CD4-positive, alpha-beta T cell treated with Interleukin-2 at 100 ng/mL for 4 hours (primary cell): ENCODE data around the gene B3GALT4.

ENCODE experiments used
- DNase-seq: peaks from one replicate; pipeline ENCODE4 v3.0.0-alpha.2; 2020; ENCODE audit warnings: low spot score

Gene B3GALT4

GRCh38 chr6:33315793-33316602 lies 39.1 kb downstream of the B3GALT4 start:
- DNase-seq, result no peak

- DNase-seq, result no peak
These were observed 39.9 kb downstream of the B3GALT4 start for GRCh38 chr6:33316603-33317418.

- DNase-seq, result no peak
These were observed 40.4 kb downstream of the B3GALT4 start for GRCh38 chr6:33317419-33317668.

- DNase-seq, result peak; percentile 98
These were observed 40.9 kb downstream of the B3GALT4 start, which contains the start of gene ZBTB22 for GRCh38 chr6:33317669-33318425. ZBTB22 (minus strand) TSS chr6:33317744; CDS start chr6:33316916, 828 bp downstream.

- no peak for DNase-seq
These were observed 41.6 kb downstream of the B3GALT4 start for GRCh38 chr6:33318426-33319073.

- DNase-seq, result no peak
These were observed 43.0 kb downstream of the B3GALT4 start for GRCh38 chr6:33319939-33320314.

GRCh38 chr6:33320315-33321181 lies 43.6 kb downstream of the B3GALT4 start:
- no peak for DNase-seq

- no peak for DNase-seq
These were observed 44.3 kb downstream of the B3GALT4 start for GRCh38 chr6:33321227-33321626.

- DNase-seq, result no peak
These were observed 46.7 kb downstream of the B3GALT4 start for GRCh38 chr6:33323623-33323948.

- no peak for DNase-seq
These were observed 47.2 kb downstream of the B3GALT4 start for GRCh38 chr6:33324125-33324524.
